Metanephros (tissue), 2 donors: Measurements from ENCODE around the gene NEK9. TPM values are rescaled to one million over a fixed set of nuclear protein-coding genes. Genes with fewer than 3 reads are reported as not detected.

Experiments used
- small RNA-seq: library from RNA; depleted of rRNA; stranded (forward); fragments of <200 nt; gene quantifications from one replicate; pipeline ENCODE3, GENCODE V24; 2014; ENCODE audit warnings: low replicate concordance
- total RNA-seq: library from RNA; depleted of rRNA; stranded (reverse); fragments of >200 nt; gene quantifications from one replicate; pipeline ENCODE4 v1.2.3, GENCODE V29; 2014

Gene NEK9
- total RNA-seq, result 110 TPM

DNA sequence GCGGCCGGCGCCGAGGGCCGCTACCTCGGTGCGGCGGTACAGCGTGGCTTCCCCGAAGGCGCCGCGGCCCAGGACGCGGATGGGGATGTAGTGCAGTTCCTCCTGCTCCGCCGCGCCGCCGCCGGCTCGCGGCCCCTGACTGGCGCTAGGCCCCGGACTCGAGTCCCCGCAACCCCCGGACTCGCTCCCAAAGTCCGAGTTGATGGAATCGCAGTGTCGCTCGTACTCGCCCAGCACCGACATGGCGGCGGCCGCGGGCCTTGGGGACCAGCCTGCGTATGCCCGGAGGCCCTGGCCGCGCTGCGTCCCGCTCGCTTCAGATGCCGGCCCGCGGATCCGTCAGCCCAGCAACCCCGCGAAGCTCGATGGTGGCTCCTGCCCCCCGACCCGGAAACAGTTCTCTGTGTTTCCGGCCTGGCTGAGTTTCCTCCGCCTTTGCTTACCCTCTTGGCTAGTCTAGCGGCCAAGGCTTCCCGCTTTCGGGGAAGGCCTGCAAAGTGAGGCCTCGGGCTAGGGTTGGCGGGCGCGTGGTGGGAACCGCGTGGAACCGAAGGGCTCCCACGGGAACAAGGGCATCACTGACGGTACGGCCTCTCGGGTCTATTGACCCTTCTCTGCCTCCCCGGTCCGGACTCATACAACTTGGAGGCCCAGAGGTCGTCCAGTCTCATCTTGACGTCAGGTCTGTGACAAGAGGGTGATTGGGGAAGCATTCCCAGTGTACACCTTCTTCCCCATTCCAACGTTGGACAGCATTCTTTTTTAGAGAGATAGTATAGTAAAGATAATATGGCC, at the start of gene NEK9:
Gene NEK9 (minus strand): TSS at position 370 of the 795 bp plus-strand sequence. CDS start 127 bp downstream, at position 243.

DNA sequence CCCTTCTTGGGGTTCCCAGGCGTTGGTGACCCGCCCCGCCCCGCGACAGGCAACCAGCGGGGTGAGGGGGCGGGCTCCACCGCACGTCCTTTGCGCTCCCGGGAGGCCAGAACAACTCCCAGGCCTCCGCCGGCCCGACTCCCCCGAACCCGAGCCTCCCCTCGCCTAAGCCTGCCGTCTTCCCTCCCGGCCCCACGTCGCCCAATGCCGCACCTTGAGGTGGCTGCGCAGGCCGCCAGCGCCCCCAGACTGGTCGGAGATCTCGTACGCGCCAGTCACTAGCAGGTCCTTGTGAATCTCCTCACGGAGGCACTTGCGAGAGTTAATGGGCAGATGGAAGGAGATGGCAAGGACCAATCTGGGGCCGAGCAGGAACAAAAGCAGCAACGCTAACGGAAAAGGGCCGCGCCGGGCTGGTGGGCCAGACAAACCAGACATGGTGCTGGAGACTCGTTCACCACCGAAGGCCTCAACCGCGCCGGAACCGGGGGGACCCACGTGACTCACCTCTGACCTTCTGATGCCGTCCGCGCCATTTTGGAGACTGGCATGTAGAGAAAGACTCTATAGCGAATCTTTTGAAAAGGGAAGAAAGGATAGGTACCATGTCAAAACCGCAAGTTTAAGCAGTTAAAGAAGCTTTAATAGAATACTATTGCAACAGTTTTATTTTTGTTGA, 49.4 kb upstream of the NEK9 start, which contains the start of gene TMED10:
Gene TMED10 (minus strand): TSS at position 471 of the 679 bp plus-strand sequence. CDS start 33 bp downstream, at position 438.

DNA sequence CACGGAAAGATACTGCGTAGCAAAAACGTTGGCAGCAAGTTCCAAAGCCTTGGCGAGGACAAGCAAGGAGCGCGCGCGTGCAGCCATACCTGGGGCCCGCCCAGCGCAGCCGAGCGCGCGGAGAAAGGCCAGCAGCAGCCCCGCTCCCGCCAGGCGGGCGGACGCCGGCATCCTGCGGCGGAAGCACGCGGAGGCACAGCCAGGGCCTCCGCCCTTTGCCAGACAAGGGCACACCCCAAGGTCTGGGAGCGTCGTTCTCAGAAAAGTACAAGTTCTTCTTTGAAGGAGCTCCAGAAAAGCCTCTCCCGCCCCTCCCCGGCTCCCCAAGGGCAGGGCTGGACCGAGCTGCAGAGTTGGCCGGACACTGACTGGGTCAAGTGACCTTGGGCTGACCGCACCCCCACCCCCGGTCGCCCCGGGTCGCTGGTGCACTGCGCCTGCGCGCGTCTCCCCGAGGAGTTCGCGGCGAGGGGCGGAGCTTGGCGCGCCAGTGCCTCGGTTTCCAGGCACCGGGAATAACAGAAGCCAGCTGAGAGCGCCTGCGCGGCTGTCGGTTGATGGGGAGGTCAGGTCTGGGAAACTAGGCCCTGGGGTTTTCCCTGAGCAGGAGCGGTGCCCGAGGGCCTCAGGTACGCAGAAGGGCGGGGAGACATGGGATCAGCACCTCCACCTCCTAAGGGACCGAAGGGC, 57.6 kb downstream of the NEK9 start, which contains the start of gene ZC2HC1C:
Gene ZC2HC1C (plus strand): TSS at position 521 of the 690 bp plus-strand sequence. CDS start 933 bp downstream, outside the sequence.

DNA sequence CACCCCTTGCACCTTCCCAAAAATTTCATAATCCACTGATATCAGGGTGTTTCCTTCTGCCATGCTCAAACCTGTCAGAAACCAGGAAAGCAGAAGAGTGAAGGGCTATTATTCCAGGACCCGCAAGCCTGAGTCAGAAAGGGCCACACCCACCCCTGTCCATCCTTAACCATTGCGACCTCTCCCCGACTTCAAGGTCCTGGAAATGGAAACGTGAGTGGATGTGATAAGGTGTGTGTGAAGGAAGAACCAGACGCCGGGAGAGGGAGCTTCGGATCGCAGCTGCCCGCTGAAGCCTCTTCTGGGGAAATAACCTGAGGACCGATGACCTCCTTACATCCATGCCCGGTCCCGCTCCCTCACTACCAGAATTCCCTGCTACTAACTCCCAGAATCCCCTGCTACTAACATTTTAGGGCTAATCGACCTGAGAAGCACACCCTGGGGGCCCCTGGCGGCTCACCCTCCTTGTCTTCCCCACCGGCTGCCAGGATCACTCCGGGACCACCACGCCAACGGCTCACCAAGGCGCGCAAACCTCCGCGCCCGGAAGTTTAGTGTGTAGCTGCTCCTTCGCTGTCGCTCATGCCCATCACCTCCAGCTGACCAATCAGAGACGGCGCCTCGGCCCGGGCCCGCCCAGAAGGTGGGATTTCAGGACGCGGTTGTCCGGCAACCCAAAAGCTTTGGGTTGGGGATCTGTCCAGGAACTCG, 63.2 kb downstream of the NEK9 start, which contains the start of gene ACYP1:
Gene ACYP1 (minus strand): TSS at position 534 of the 714 bp plus-strand sequence. CDS start 471 bp downstream, at position 63.

DNA sequence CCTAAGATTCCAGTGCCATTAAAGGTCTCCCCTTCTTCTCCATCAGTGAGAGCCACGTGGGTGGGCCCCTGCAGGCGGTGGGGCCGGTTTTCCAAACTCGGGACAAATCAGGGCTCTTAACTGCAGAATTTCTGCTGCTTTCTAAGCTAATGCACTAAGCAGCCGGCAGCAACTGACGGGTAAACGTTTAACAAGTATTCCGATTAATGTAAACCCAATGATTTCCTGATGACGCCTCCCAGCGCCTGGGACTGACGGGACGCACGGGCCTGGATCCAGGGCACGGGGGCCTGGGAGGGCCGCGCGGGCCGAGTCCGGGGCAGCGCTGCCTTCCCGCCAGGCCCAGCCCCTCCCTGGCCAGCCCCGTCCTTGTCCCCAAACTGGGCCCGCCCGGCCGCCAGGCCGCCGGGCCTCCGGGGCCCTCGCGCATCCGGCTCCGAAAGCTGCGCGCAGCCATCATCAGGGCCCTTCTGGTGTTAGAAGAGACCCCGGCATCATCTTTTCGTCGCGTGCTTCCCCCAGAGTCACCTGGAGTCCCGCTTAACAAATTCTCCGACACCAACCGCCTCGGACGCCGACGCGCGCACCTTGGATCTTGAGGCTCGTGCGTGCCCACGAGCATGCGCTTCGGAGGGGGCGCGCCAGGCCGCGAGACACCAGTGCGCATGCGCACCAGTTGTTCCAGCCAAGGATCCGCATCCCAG, 75.8 kb downstream of the NEK9 start, which contains the start of gene MLH3:
Gene MLH3 (minus strand): TSS at position 616 of the 704 bp plus-strand sequence. CDS start 1,812 bp downstream, outside the sequence.

Small RNAs within 50 kb of the gene (small RNA-seq; reads per million reads assigned to genes)
- gene HIF1AP1, result not detected

Other genes starting within 250 kb of the NEK9 start
- 72.3 TPM for gene DLST, start 245.1 kb downstream of the NEK9 start, total RNA-seq
- gene RPS6KL1, start 203.8 kb downstream of the NEK9 start, total RNA-seq, result 2.1 TPM
- 9.6 TPM for gene PGF, start 171.5 kb downstream of the NEK9 start, total RNA-seq
- 39.3 TPM for gene EIF2B2, start 124.1 kb downstream of the NEK9 start, total RNA-seq
- gene MLH3, start 75.6 kb downstream of the NEK9 start, total RNA-seq, result 42.4 TPM
- 13.8 TPM for gene ACYP1, start 63.0 kb downstream of the NEK9 start, total RNA-seq
- gene ZC2HC1C, start 57.4 kb downstream of the NEK9 start, total RNA-seq, result 4.5 TPM
- 297 TPM for gene TMED10, start 49.6 kb upstream of the NEK9 start, total RNA-seq
- 197 TPM for gene FOS, start 151.8 kb upstream of the NEK9 start, total RNA-seq